Right lobe of liver (tissue), 6 donors: ENCODE data around the gene MAD2L1BP. TPM values are rescaled to one million over a fixed set of nuclear protein-coding genes. Genes with fewer than 3 reads are reported as not detected.

Experiments
- ATAC-seq, 4 donors: fragments of 200-7000 bp; cut with Tn5 transposase; one replicate each; pipeline ENCODE4 v1.9.1; 2020; ENCODE audit warnings: mild to moderate bottlenecking in 4 of 4, moderate library complexity in 4 of 4
- DNase-seq, 3 donors: peaks; one replicate each; pipeline ENCODE4 v3.0.0-alpha.2; 2020
- H3K27ac ChIP-seq, 3 donors: fragments of 200-600 bp; one replicate each; pipeline ENCODE4 v1.8.0; 2022
- H3K27me3 ChIP-seq, 2 donors: fragments of 200-600 bp; one replicate each; pipeline ENCODE4 v1.8.0; 2022
- H3K36me3 ChIP-seq, 4 donors: fragments of 200-600 bp; sonication (generic) in 1 of 4; one replicate each; pipeline versions ENCODE4 v1.5.1 to v1.8.0; 2017 to 2022; ENCODE audit warnings: control low read depth in 1 of 4
- H3K4me1 ChIP-seq, 4 donors: fragments of 200-600 bp; sonication (generic) in 1 of 4; one replicate each; pipeline versions ENCODE4 v1.5.1 to v1.8.0; 2017 to 2022; ENCODE audit warnings: control low read depth in 1 of 4
- H3K4me3 ChIP-seq, 3 donors: fragments of 200-600 bp; one replicate each; pipeline ENCODE4 v1.8.0; 2022
- H3K9me3 ChIP-seq, 4 donors: fragments of 200-600 bp; sonication (generic) in 1 of 4; one replicate each; pipeline versions ENCODE4 v1.5.1 to v1.8.0; 2017 to 2022; ENCODE audit warnings: control low read depth in 1 of 4
- POLR2A ChIP-seq: fragments of 450-650 bp; IDR thresholded peaks from one replicate; pipeline ENCODE4 v1.6.1; 2017; ENCODE audit warnings: antibody characterized with exemption, mild to moderate bottlenecking
- WGBS: methylation state at CpG from one replicate; pipeline ENCODE4 v1.1.6; 2018; ENCODE audit warnings: low coverage, low lambda C conversion rate; ENCODE audit not compliant: insufficient coverage; ENCODE audit errors: missing lambda C conversion rate; 5-methylcytosine and 5-hydroxymethylcytosine counted together
- intact Hi-C, 2 donors: fragments of 100-400 bp; cut with DNase I; formaldehyde crosslinking; loops; one replicate each; pipeline versions ENCODE4 v1.11.2 to v1.14.1; 2022
- total RNA-seq, 6 experiments: library from RNA; depleted of rRNA in 2 of 6; stranded (reverse); fragments of >200 nt in 2 of 6; fragmentation: NEBNext Ultra II Directional in 3 of 6; extraction: Animal tissue kit (Norgen Biotek cat#: 25700) in 3 of 6; gene quantifications; one replicate each; pipeline versions ENCODE4 v1.1.0 to v1.2.4, GENCODE V29; 2016 to 2023
- TF ChIP-seq, protein P1 (sequence below), 4 donors: fragments of 200-600 bp in 3 of 4; fragments of 450-650 bp in 1 of 4; IDR thresholded peaks; one replicate each; pipeline versions ENCODE4 v1.5.1 to v1.8.0; 2016 to 2022; ENCODE audit warnings: antibody characterized with exemption in 4 of 4, mild to moderate bottlenecking in 2 of 4
- donor health status: DM: no; HTN: yes; CAD: no.
- donor health status: DM: no; HTN: no; CAD: no.
- donor health status: DM: no; HTN: no; CAD: no.
- donor health status: DM: no; HTN: yes; CAD: no.
- donor health status: DM: no; HTN: yes; CAD: no.

The MAD2L1BP gene
- total RNA-seq, 6 experiments from 2014 or later = 11.7 to 31.7 (median 14.6) TPM

DNA sequence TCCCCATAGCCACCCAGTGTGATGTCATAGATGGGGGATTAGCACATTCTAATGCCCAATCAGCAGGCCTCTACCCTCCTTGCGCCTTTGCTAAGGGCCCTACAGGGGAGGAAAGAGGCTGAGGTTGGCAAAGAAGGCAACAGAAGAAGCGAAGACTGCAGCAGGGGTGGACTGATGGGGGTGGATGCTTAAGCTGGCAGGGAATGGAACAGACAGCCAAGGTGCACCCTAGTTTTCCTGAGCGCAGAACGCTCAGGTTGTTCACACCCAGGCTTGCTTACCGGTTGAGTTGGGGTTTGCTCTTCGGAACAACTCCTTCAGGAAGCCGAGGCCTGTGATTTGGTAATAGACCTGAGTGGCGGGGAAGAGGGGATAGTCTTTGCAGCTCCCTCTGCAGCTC lies 39.3 kb downstream of the MAD2L1BP start:
- ATAC-seq = no peak
- Histone ChIP-seq H3K27ac (no peak overlapping the region), H3K27me3 (no peaks in the 10 kb centered on the region), H3K36me3 (peaks cover 0 to 55% (median 22%) of the 10 kb centered on the region in 4 donors), H3K9me3 (no peaks in the 10 kb centered on the region), H3K4me1 (peaks cover 0 to 16% (median 0%) of the 10 kb centered on the region in 4 donors), H3K4me3 (no peak overlapping the region)
- intact Hi-C loops = no loop called here
- 92% methylated on average over 2 of the region's 8 CpGs for WGBS
- DNase-seq = no peak
- TF ChIP-seq, protein P1, sequence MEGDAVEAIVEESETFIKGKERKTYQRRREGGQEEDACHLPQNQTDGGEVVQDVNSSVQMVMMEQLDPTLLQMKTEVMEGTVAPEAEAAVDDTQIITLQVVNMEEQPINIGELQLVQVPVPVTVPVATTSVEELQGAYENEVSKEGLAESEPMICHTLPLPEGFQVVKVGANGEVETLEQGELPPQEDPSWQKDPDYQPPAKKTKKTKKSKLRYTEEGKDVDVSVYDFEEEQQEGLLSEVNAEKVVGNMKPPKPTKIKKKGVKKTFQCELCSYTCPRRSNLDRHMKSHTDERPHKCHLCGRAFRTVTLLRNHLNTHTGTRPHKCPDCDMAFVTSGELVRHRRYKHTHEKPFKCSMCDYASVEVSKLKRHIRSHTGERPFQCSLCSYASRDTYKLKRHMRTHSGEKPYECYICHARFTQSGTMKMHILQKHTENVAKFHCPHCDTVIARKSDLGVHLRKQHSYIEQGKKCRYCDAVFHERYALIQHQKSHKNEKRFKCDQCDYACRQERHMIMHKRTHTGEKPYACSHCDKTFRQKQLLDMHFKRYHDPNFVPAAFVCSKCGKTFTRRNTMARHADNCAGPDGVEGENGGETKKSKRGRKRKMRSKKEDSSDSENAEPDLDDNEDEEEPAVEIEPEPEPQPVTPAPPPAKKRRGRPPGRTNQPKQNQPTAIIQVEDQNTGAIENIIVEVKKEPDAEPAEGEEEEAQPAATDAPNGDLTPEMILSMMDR (IDR thresholded peaks at IDR 0.05) = no peak
- no peak for TF ChIP-seq POLR2A

DNA sequence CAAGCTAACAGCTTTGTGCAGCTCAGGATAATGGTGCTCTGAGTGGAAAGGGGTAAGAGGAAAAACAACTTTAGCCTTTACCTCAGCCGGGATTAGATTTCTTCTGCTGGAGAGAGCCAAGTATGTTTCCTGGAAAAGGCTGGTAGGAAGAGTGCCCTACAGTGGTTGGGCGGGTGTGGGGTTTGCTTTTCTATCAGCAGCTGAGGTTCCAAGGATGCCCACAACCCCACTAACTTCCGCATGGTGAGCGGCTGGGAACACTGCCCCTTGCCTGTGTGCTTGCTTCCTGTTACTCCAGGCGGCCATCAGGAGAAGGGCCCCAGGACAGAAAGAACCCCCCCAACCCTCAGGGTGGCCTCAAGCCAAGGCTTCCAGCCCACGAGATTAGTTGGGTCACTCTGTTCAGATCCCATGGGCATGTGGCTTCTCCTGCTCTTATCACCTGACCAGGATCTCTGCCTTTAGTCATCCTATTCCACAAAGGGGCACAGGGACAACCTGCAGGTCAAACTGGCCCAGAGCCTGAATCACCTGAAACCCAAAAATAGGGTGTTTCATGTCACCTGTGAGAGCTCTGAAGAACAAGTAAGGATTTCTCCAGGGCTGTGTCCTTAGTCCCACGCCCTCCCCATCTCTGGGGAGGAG lies 41.4 kb downstream of the MAD2L1BP start:
- DNase-seq (no peak), ATAC-seq (no peak)
- Histone ChIP-seq H3K9me3 (no peaks in the 10 kb centered on the region), H3K27ac (no peak overlapping the region), H3K36me3 (peaks cover 0 to 54% (median 25%) of the 10 kb centered on the region in 4 donors), H3K4me1 (peaks cover 0 to 9% (median 0%) of the 10 kb centered on the region in 4 donors), H3K27me3 (no peaks in the 10 kb centered on the region), H3K4me3 (no peak overlapping the region)
- intact Hi-C loops = no loop called here
- 85% methylated on average over 4 of the region's 7 CpGs for WGBS
- TF ChIP-seq, protein P1 (IDR thresholded peaks at IDR 0.05) = no peak

DNA sequence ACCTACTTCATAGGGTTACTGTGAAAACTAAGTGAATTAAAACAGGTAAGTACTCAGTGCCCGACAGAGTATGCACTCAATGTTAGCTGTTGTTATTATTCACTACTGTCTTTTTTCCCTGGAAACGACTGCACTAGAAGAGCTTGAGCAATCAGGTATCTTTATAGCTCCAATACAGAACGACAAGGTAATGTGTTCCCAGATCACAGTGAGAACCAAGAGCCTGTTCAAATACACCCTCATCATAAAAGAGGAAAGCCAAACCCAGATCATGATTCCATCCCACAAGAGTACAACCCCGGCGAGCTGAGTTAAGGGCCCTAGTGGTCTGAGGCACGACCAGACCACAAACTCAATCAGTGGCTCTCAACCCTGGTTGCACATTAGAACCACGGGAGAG lies 42.1 kb downstream of the MAD2L1BP start:
- peaks cover 0 to 54% (median 25%) of the 10 kb centered on the region in 4 donors for H3K36me3 ChIP-seq
- ATAC-seq (no peak), DNase-seq (no peak)
- no peak overlapping the region for H3K27ac ChIP-seq
- no peak overlapping the region for H3K4me3 ChIP-seq
- TF ChIP-seq, protein P1 (IDR thresholded peaks at IDR 0.05) = no peak
- no peak for TF ChIP-seq POLR2A
- intact Hi-C loops = no loop called here
- WGBS = 89% methylated on average over 6 of the region's 7 CpGs
- no peaks in the 10 kb centered on the region for H3K9me3 ChIP-seq
- peaks cover 0 to 3% (median 0%) of the 10 kb centered on the region in 4 donors for H3K4me1 ChIP-seq
- no peaks in the 10 kb centered on the region for H3K27me3 ChIP-seq

DNA sequence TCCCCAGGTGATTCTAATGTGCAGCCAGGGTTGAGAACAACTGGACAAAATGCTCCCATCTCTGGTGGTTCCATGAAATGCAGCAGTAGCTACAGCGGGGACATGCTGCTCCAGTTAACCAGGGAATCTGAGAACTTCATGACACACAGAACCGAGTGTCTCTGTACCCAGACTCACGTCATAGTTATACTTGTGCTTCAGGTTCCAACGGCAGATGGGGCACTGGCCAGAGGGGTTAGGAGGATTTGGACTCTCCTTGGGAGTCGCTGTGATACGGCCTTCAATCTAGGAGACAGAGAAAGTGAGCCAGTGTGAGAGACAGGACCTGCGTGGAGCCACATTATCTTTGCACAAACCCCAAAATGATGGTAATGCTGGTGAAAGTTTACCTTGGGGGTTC lies 42.7 kb downstream of the MAD2L1BP start:
- ATAC-seq (no peak), DNase-seq (no peak)
- H3K9me3 ChIP-seq = no peaks in the 10 kb centered on the region
- H3K36me3 ChIP-seq = peaks cover 0 to 54% (median 25%) of the 10 kb centered on the region in 4 donors
- WGBS = 98% methylated on average over 7 of the region's 7 CpGs
- H3K27me3 ChIP-seq = no peaks in the 10 kb centered on the region
- no peak overlapping the region for H3K4me3 ChIP-seq
- intact Hi-C loops = no loop called here
- TF ChIP-seq, protein P1 (IDR thresholded peaks at IDR 0.05) = no peak
- TF ChIP-seq POLR2A = no peak
- H3K4me1 ChIP-seq = no peaks in the 10 kb centered on the region
- H3K27ac ChIP-seq = no peak overlapping the region
